T-cell (primary cell): ENCODE results near the gene EXOC6B. TPM values are rescaled to one million over a fixed set of nuclear protein-coding genes. Genes with fewer than 3 reads are reported as not detected.

Experiments
- ATAC-seq, 4 experiments: fragments of 200-7000 bp in 3 of 4; fragments of 150-1000 bp in 1 of 4; cut with Tn5 transposase; replicated peaks in 1 of 4; 1 replicate in 3 of 4; 2 replicates in 1 of 4; pipeline ENCODE4 v1.10.0; 2021; ENCODE audit warnings: moderate library complexity in 3 of 4, mild to moderate bottlenecking in 2 of 4, moderate number of reproducible peaks in 1 of 4
- CTCF ChIA-PET, 2 donors: fragments of 300-600 bp; sonication (Branson Sonifier 250); formaldehyde crosslinking; loops; one replicate each; lab custom pipeline; 2022; ENCODE audit warnings: antibody characterized with exemption in 2 of 2; lab: Charles Lee
- POLR2A ChIA-PET, 2 donors: fragments of 300-600 bp; sonication (Branson Sonifier 250); formaldehyde crosslinking; loops; one replicate each; lab custom pipeline; 2022; ENCODE audit warnings: antibody characterized with exemption in 2 of 2; lab: Charles Lee
- DNase-seq, 35 experiments: peaks; one replicate each; pipeline versions ENCODE4 v3.0.0 to v3.0.0-alpha.2; 2013 to 2023
- H3K27ac ChIP-seq: one replicate; pipeline ENCODE4 v1.5.1; 2013; ENCODE audit warnings: low read length
- H3K27me3 ChIP-seq, 2 experiments: replicated peaks in 1 of 2; 1 replicate in 1 of 2; 2 replicates in 1 of 2; pipeline versions ENCODE4 v1.6.1 to v1.7.0; 2013; ENCODE audit warnings: low read length in 1 of 2, mixed read lengths in 1 of 2; ENCODE audit not compliant: control insufficient read depth in 2 of 2, insufficient read depth in 2 of 2; ENCODE audit errors: extremely low read depth in 1 of 2
- H3K36me3 ChIP-seq, 2 donors: 1 replicate in 1 of 2; 2 replicates in 1 of 2; pipeline versions ENCODE4 v1.6.1 to v1.7.0; 2013; ENCODE audit warnings: low read length in 1 of 2; ENCODE audit not compliant: control insufficient read depth in 2 of 2, insufficient read depth in 1 of 2; ENCODE audit errors: extremely low read depth in 1 of 2
- H3K4me1 ChIP-seq, 2 experiments: 1 replicate in 1 of 2; 2 replicates in 1 of 2; pipeline versions ENCODE4 v1.6.1 to v1.7.0; 2013; ENCODE audit warnings: low read length in 2 of 2, mixed read lengths in 1 of 2; ENCODE audit not compliant: insufficient read depth in 2 of 2, control insufficient read depth in 1 of 2; ENCODE audit errors: extremely low read depth in 1 of 2
- H3K4me3 ChIP-seq, 2 donors: 1 replicate in 1 of 2; 2 replicates in 1 of 2; pipeline versions ENCODE4 v1.5.1 to v1.7.0; 2013; ENCODE audit warnings: mild to moderate bottlenecking in 2 of 2, low read length in 1 of 2, moderate library complexity in 1 of 2; ENCODE audit not compliant: control insufficient read depth in 1 of 2; ENCODE audit errors: extremely low read depth in 1 of 2
- H3K9me3 ChIP-seq: 2 replicates; pipeline ENCODE4 v1.7.0; 2013
- H3K27ac Mint-ChIP-seq, 2 donors: one replicate each; pipeline ENCODE4 v1.8.0; 2020 to 2021; ENCODE audit warnings: mild to moderate bottlenecking in 2 of 2, mixed read lengths in 2 of 2
- H3K27me3 Mint-ChIP-seq, 2 donors: one replicate each; pipeline ENCODE4 v1.8.0; 2021 to 2022; ENCODE audit warnings: mixed read lengths in 2 of 2
- H3K36me3 Mint-ChIP-seq: one replicate; pipeline ENCODE4 v1.8.0; 2021; ENCODE audit warnings: mixed read lengths
- H3K4me1 Mint-ChIP-seq, 3 donors: one replicate each; pipeline ENCODE4 v1.8.0; 2020 to 2022; ENCODE audit warnings: mixed read lengths in 3 of 3, mild to moderate bottlenecking in 1 of 3
- H3K4me3 Mint-ChIP-seq, 3 donors: one replicate each; pipeline ENCODE4 v1.8.0; 2020 to 2022; ENCODE audit warnings: mild to moderate bottlenecking in 3 of 3, mixed read lengths in 3 of 3, moderate library complexity in 3 of 3
- H3K9me3 Mint-ChIP-seq, 3 donors: one replicate each; pipeline ENCODE4 v1.8.0; 2020 to 2022; ENCODE audit warnings: mixed read lengths in 3 of 3
- WGBS: methylation state at CpG from one replicate; pipeline ENCODE4 v1.1.5; 2013; ENCODE audit warnings: missing lambda C conversion rate; ENCODE audit not compliant: insufficient coverage; 5-methylcytosine and 5-hydroxymethylcytosine counted together
- total RNA-seq, 35 experiments: library from RNA in 6 of 35; stranded (reverse) in 6 of 35; fragments of 120-200 nt in 1 of 35; gene quantifications; one replicate each; pipeline versions ENCODE4 v1.2.1 to v1.2.4 and lab custom pipeline; 2013 to 2026

EXOC6B gene
- total RNA-seq, 5 donors from 2014 or later (not counting 1 experiment from before 2014, with no cell fraction given): 13.3 to 18.9 (median 16.6) TPM

GRCh38 chr2:72757177-72757775 is 68.6 kb downstream of the EXOC6B start:
- Mint-ChIP-seq H3K36me3 (peaks cover 31% of the 10 kb centered on the region), H3K27ac (no peak overlapping the region), H3K4me3 (no peak overlapping the region), H3K27me3 (no peaks in the 10 kb centered on the region), H3K4me1 (no peaks in the 10 kb centered on the region), H3K9me3 (peaks cover 0 to 6% (median 5%) of the 10 kb centered on the region in 3 donors)
- DNase-seq (no peak), ATAC-seq (no peak)
- H3K4me3 ChIP-seq: no peak overlapping the region
- no peaks in the 10 kb centered on the region for H3K36me3 ChIP-seq
- POLR2A ChIA-PET: no interaction called here
- no peak overlapping the region for H3K27ac ChIP-seq
- H3K27me3 ChIP-seq: no peaks in the 10 kb centered on the region
- H3K9me3 ChIP-seq: no peaks in the 10 kb centered on the region
- 92% methylated on average over 2 of the region's 3 CpGs for WGBS
- CTCF ChIA-PET: no interaction called here
- no peaks in the 10 kb centered on the region for H3K4me1 ChIP-seq

- DNase-seq (no peak), ATAC-seq (no peak)
- Mint-ChIP-seq H3K9me3 (no peaks in the 10 kb centered on the region), H3K27ac (no peak overlapping the region), H3K36me3 (peaks cover 22% of the 10 kb centered on the region), H3K4me1 (no peaks in the 10 kb centered on the region), H3K27me3 (no peaks in the 10 kb centered on the region), H3K4me3 (no peak overlapping the region)
- no peak overlapping the region for H3K4me3 ChIP-seq
- WGBS: no CpG with 5 or more reads among the region's 4 CpGs
- H3K27ac ChIP-seq: no peak overlapping the region
- no peaks in the 10 kb centered on the region for H3K4me1 ChIP-seq
- no peaks in the 10 kb centered on the region for H3K36me3 ChIP-seq
- H3K9me3 ChIP-seq: no peaks in the 10 kb centered on the region
- no peaks in the 10 kb centered on the region for H3K27me3 ChIP-seq
- ChIA-PET CTCF (no interaction called here), POLR2A (no interaction called here)
Observed at GRCh38 chr2:72755647-72756423, 70.0 kb downstream of the EXOC6B start.

GRCh38 chr2:72754628-72755320 is 71.1 kb downstream of the EXOC6B start:
- Mint-ChIP-seq H3K9me3 (no peaks in the 10 kb centered on the region), H3K4me3 (no peak overlapping the region), H3K27me3 (no peaks in the 10 kb centered on the region), H3K36me3 (peaks cover 13% of the 10 kb centered on the region), H3K27ac (no peak overlapping the region), H3K4me1 (no peaks in the 10 kb centered on the region)
- DNase-seq: no peak
- Histone ChIP-seq H3K4me3 (no peak overlapping the region), H3K36me3 (no peaks in the 10 kb centered on the region), H3K9me3 (no peaks in the 10 kb centered on the region), H3K4me1 (no peaks in the 10 kb centered on the region), H3K27me3 (no peaks in the 10 kb centered on the region), H3K27ac (no peak overlapping the region)
- no peak for ATAC-seq
- WGBS: 77% methylated on average over 2 of the region's 3 CpGs
- ChIA-PET POLR2A (no interaction called here), CTCF (no interaction called here)

- POLR2A ChIA-PET: no interaction called here
- Mint-ChIP-seq H3K36me3 (no peaks in the 10 kb centered on the region), H3K27ac (no peak overlapping the region), H3K9me3 (no peaks in the 10 kb centered on the region), H3K4me3 (no peak overlapping the region), H3K27me3 (no peaks in the 10 kb centered on the region), H3K4me1 (no peaks in the 10 kb centered on the region)
- no peak overlapping the region for H3K4me3 ChIP-seq
- H3K4me1 ChIP-seq: no peaks in the 10 kb centered on the region
- 88% methylated on average over 1 of the region's 3 CpGs for WGBS
- DNase-seq: no peak
- no peaks in the 10 kb centered on the region for H3K9me3 ChIP-seq
- no peak overlapping the region for H3K27ac ChIP-seq
- H3K36me3 ChIP-seq: no peaks in the 10 kb centered on the region
- H3K27me3 ChIP-seq: no peaks in the 10 kb centered on the region
- ATAC-seq: no peak
- CTCF ChIA-PET: no interaction called here
Observed at GRCh38 chr2:72750977-72751639, 74.7 kb downstream of the EXOC6B start.

GRCh38 chr2:72750466-72750865 is 75.4 kb downstream of the EXOC6B start:
- no peaks in the 10 kb centered on the region for H3K4me1 Mint-ChIP-seq
- H3K27me3 Mint-ChIP-seq: no peaks in the 10 kb centered on the region
- no peak overlapping the region for H3K27ac Mint-ChIP-seq
- H3K36me3 Mint-ChIP-seq: no peaks in the 10 kb centered on the region
- no peak for ATAC-seq
- CTCF ChIA-PET: no interaction called here
- no peaks in the 10 kb centered on the region for H3K4me1 ChIP-seq
- H3K36me3 ChIP-seq: no peaks in the 10 kb centered on the region
- H3K27ac ChIP-seq: no peak overlapping the region
- WGBS: no CpG with 5 or more reads among the region's 1 CpG
- H3K9me3 Mint-ChIP-seq: no peaks in the 10 kb centered on the region
- no peak overlapping the region for H3K4me3 Mint-ChIP-seq
- POLR2A ChIA-PET: no interaction called here
- H3K9me3 ChIP-seq: no peaks in the 10 kb centered on the region
- no peak for DNase-seq
- H3K27me3 ChIP-seq: no peaks in the 10 kb centered on the region
- H3K4me3 ChIP-seq: no peak overlapping the region

- H3K9me3 Mint-ChIP-seq: no peaks in the 10 kb centered on the region
- Histone ChIP-seq H3K36me3 (no peaks in the 10 kb centered on the region), H3K4me1 (no peaks in the 10 kb centered on the region), H3K27ac (no peak overlapping the region), H3K27me3 (no peaks in the 10 kb centered on the region), H3K9me3 (no peaks in the 10 kb centered on the region), H3K4me3 (no peak overlapping the region)
- no CpG with 5 or more reads among the region's 1 CpG for WGBS
- H3K27me3 Mint-ChIP-seq: no peaks in the 10 kb centered on the region
- DNase-seq (no peak), ATAC-seq (no peak)
- no peak overlapping the region for H3K4me3 Mint-ChIP-seq
- H3K4me1 Mint-ChIP-seq: no peaks in the 10 kb centered on the region
- H3K36me3 Mint-ChIP-seq: no peaks in the 10 kb centered on the region
- no peak overlapping the region for H3K27ac Mint-ChIP-seq
- CTCF ChIA-PET: interaction anchor here in 1 of 2 donors (0.5 kb wide), 1 partner anchor 57 kb away, joined by 3 read pairs; no protein-coding TSS in a partner anchor
- POLR2A ChIA-PET: no interaction called here
Observed at GRCh38 chr2:72747344-72747743, 78.5 kb downstream of the EXOC6B start.
